Measurements from ENCODE around the gene MYO15A. TPM values are rescaled to one million over a fixed set of nuclear protein-coding genes. Genes with fewer than 3 reads are reported as not detected.
A peak's percentile ranks its signal among the peaks of the same experiment; 100 is the strongest.

The MYO15A gene
- total RNA-seq, 1 experiment from 2014 or later: 0.38 TPM

DNA sequence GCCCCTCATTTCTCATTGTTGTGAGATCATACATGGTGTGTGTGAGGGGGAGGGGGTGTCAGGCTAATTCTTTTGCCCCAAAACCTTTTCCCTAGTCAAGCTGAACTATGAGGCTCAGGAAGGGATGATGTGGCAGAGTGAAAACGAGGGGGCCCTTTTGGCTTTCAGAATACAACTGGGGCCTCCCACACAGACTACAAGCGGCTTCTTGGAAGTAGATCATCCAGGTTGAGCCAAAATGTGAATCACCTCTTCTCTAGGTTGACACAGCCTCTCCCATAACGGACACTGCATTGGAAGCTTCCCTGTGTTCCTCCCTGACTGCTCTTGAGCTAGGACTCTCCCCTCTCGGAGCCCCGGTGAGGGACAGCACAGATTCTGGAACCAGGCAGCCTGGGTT, 72.8 kb downstream of the MYO15A start:
- Mint-ChIP-seq H3K9me3 (ENCODE audit: low read depth, unreplicated experiment) (no peaks in the 10 kb centered on the region), H3K4me1 (ENCODE audit: low read depth, unreplicated experiment) (peaks cover 6% of the 10 kb centered on the region), H3K27ac (ENCODE audit: unreplicated experiment) (no peak overlapping the region), H3K36me3 (ENCODE audit: insufficient read depth, unreplicated experiment) (peaks cover 37% of the 10 kb centered on the region), H3K27me3 (ENCODE audit: unreplicated experiment) (no peaks in the 10 kb centered on the region), H3K4me3 (ENCODE audit: low read depth, unreplicated experiment) (no peak overlapping the region)
- no TSS peak for BruUV-seq (replicated peaks)
- TF ChIP-seq, protein P1, sequence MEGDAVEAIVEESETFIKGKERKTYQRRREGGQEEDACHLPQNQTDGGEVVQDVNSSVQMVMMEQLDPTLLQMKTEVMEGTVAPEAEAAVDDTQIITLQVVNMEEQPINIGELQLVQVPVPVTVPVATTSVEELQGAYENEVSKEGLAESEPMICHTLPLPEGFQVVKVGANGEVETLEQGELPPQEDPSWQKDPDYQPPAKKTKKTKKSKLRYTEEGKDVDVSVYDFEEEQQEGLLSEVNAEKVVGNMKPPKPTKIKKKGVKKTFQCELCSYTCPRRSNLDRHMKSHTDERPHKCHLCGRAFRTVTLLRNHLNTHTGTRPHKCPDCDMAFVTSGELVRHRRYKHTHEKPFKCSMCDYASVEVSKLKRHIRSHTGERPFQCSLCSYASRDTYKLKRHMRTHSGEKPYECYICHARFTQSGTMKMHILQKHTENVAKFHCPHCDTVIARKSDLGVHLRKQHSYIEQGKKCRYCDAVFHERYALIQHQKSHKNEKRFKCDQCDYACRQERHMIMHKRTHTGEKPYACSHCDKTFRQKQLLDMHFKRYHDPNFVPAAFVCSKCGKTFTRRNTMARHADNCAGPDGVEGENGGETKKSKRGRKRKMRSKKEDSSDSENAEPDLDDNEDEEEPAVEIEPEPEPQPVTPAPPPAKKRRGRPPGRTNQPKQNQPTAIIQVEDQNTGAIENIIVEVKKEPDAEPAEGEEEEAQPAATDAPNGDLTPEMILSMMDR (IDR thresholded peaks at IDR 0.05; ENCODE audit: unreplicated experiment): no peak
- DNase-seq: no peak
- intact Hi-C loops (cut with micrococcal nuclease; ENCODE audit: unreplicated experiment): no loop called here
- CTCF ChIA-PET: interaction anchor here (0.7 kb wide), 1 partner anchor 8 kb away, joined by 3 read pairs; no protein-coding TSS in a partner anchor

DNA sequence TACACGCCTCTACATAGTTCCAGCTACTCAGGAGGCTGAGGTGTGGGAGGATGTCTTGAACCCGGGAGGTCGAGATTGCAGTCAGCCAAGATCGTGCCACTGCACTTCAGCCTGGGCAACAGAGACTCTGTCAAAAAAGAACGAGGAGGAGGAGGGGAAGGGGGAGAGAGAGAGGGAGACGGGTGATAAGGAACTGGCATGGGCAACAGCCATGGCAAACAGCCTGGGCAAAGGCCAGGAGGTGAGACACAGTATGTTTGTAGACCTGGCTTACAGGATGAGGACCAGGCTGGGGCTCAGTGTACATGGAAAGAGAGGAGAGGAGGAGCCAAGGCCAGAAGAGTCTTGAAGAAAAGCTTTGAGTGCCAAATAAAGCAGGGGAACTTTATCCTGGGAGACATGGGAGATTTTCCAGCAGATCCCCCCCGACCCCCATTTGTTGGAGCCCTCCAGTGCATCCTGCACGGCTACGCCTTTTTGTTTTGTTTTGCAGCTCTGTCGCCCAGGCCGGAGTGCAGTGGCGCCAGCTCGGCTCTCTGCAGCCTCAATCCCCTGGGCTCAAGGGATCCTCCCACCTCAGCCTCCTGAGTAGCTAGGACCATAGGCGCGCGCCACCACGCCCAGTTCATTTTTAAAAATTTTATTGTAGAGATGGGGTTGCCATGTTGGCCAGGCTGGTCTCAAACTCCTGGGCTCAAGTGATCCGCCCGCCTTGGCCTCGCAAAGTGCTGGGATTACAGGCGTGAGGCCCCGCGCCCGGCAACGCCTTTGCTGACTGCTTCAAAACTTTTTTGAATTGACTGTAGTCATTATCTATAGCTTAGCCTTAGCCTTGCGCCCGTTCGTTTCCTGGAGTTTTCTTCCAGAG, 73.8 kb downstream of the MYO15A start:
- peaks cover 47% of the 10 kb centered on the region for H3K36me3 Mint-ChIP-seq (ENCODE audit: insufficient read depth, unreplicated experiment)
- TF ChIP-seq, protein P1 (IDR thresholded peaks at IDR 0.05; ENCODE audit: unreplicated experiment): no peak
- no peak for DNase-seq
- peak overlapping the region; percentile 88 for H3K4me3 Mint-ChIP-seq (ENCODE audit: low read depth, unreplicated experiment)
- BruUV-seq (replicated peaks): TSS peak; percentile 77
- H3K27ac Mint-ChIP-seq (ENCODE audit: unreplicated experiment): peak overlapping the region; percentile 90
- peaks cover 16% of the 10 kb centered on the region for H3K4me1 Mint-ChIP-seq (ENCODE audit: low read depth, unreplicated experiment)
- H3K27me3 Mint-ChIP-seq (ENCODE audit: unreplicated experiment): no peaks in the 10 kb centered on the region
- CTCF ChIA-PET: interaction anchor here (0.7 kb wide), 2 partner anchors 24 to 999 kb away, joined by 3 read pairs; no protein-coding TSS in a partner anchor
- no peaks in the 10 kb centered on the region for H3K9me3 Mint-ChIP-seq (ENCODE audit: low read depth, unreplicated experiment)
- intact Hi-C loops (cut with micrococcal nuclease; ENCODE audit: unreplicated experiment): no loop called here

DNA sequence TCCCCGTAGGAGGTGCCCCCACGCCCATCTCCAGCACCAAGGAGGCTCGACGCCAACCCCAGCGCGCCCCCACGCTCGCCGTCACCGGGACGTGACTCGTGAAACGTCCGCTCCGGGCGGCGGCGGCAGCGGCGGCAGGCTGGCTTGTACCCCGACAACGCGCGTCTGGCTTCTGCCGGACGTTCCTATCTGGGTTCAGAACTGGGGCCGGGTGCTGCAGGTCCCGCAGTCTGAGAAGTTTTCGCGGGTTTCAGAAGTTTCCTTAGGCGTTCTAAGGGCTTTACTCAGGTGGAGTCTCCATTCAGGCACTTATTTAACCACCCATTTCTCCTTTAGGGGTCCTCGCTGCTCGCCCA, 74.4 kb downstream of the MYO15A start:
- no TSS peak for BruUV-seq (replicated peaks)
- H3K27me3 Mint-ChIP-seq (ENCODE audit: unreplicated experiment): no peaks in the 10 kb centered on the region
- intact Hi-C loops (cut with micrococcal nuclease; ENCODE audit: unreplicated experiment): no loop called here
- H3K9me3 Mint-ChIP-seq (ENCODE audit: low read depth, unreplicated experiment): no peaks in the 10 kb centered on the region
- peak; percentile 79 for DNase-seq
- H3K4me1 Mint-ChIP-seq (ENCODE audit: low read depth, unreplicated experiment): peaks cover 22% of the 10 kb centered on the region
- peak overlapping the region; percentile 90 for H3K27ac Mint-ChIP-seq (ENCODE audit: unreplicated experiment)
- CTCF ChIA-PET: interaction anchor here (0.7 kb wide), 2 partner anchors 25 to 1000 kb away, joined by 3 read pairs; no protein-coding TSS in a partner anchor
- TF ChIP-seq, protein P1 (IDR thresholded peaks at IDR 0.05; ENCODE audit: unreplicated experiment): no peak
- peaks cover 52% of the 10 kb centered on the region for H3K36me3 Mint-ChIP-seq (ENCODE audit: insufficient read depth, unreplicated experiment)
- H3K4me3 Mint-ChIP-seq (ENCODE audit: low read depth, unreplicated experiment): peak overlapping the region; percentile 88

DNA sequence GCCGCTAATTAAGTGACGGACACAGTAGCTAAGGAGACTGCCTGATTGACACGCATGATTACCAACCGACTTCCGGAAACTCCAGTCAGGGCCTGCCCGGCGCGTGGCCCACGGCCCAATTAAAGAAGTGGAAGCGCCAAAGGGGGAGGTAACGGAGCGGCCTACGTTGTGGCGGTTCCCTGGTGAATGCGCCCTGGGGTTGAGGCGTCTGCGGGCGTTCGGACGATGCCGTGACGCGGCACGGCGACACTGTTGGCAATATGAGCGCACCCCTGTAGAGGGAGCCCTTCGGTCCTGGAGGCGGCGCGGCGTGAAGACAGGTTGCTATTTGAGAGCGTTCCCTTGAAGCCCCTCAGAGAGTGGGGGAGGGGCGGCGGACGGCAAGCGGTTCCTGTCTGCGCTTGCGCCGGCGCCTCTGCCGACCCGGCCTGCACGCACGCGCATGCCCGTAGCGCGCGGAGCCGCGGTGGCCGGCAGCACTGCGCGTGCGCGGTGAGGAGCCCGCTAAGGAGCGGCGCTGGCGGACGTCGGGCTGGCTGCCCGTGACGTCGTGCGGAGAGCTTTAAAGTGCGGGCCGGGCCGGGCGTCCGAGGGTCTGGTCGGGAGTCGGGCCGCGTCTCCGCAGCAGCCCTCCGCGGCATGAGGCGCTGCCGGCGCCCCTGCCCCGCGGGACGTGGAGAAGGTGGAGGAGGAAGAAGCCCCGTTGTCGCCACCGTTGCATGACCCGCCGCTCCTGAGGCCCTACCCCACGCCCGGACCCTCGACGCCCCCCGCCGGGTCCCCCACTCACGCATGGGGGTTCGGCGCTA, 75.0 kb downstream of the MYO15A start, which contains the start of gene ALKBH5:
Gene ALKBH5 (plus strand): TSS at position 495 of the 809 bp plus-strand sequence. CDS start 416 bp downstream, outside the sequence.
- CTCF ChIA-PET: interaction anchor here (0.5 to 0.7 kb wide), 3 partner anchors 25 to 1000 kb away, joined by 3 to 4 read pairs (median 3); no protein-coding TSS in a partner anchor
- H3K9me3 Mint-ChIP-seq (ENCODE audit: low read depth, unreplicated experiment): no peaks in the 10 kb centered on the region
- no peaks in the 10 kb centered on the region for H3K27me3 Mint-ChIP-seq (ENCODE audit: unreplicated experiment)
- H3K4me1 Mint-ChIP-seq (ENCODE audit: low read depth, unreplicated experiment): peaks cover 28% of the 10 kb centered on the region
- peak within 1 kb of the TSS; percentile 88 for H3K4me3 Mint-ChIP-seq (ENCODE audit: low read depth, unreplicated experiment)
- BruUV-seq (replicated peaks): no TSS peak
- peak; percentile 92 for DNase-seq
- TF ChIP-seq, protein P1 (IDR thresholded peaks at IDR 0.05; ENCODE audit: unreplicated experiment): no peak
- peaks cover 52% of the 10 kb centered on the region for H3K36me3 Mint-ChIP-seq (ENCODE audit: insufficient read depth, unreplicated experiment)
- peak within 1 kb of the TSS; percentile 90 for H3K27ac Mint-ChIP-seq (ENCODE audit: unreplicated experiment)
- intact Hi-C loops (cut with micrococcal nuclease; ENCODE audit: unreplicated experiment): no loop called here
